Measurements from ENCODE around the gene RPS6KA2. TPM values are rescaled to one million over a fixed set of nuclear protein-coding genes. Genes with fewer than 3 reads are reported as not detected.
"Not testable (repeated sequence)": the region's sequence is repeated elsewhere in the genome, so short reads cannot be mapped to it uniquely, and the experiment has no call there.

The RPS6KA2 gene
- total RNA-seq, 4 donors from 2014 or later: 11.8 to 66.0 (median 19.2) TPM

GRCh38 chr6:166530211-166531095 is 96.6 kb downstream of the RPS6KA2 start:
- Histone ChIP-seq H3K4me3 (no peak overlapping the region), H3K36me3 (peaks cover 0 to 60% (median 0%) of the 10 kb centered on the region in 3 donors), H3K4me1 (peaks cover 0 to 15% (median 0%) of the 10 kb centered on the region in 3 donors), H3K9me3 (no peaks in the 10 kb centered on the region), H3K27ac (peak overlapping the region in 1 of 4 donors; percentile 10), H3K27me3 (no peaks in the 10 kb centered on the region)
- WGBS, 2 donors: 84 to 87% methylated on average over 12 to 25 of the region's 26 CpGs
- DNase-seq: no peak
- TF ChIP-seq CTCF (IDR thresholded peaks at IDR 0.05) (no peak), POLR2A (IDR thresholded peaks at IDR 0.05) (no peak)
- intact Hi-C loops (cut with DNase I): no loop called here

- Histone ChIP-seq H3K4me3 (no peak overlapping the region), H3K27me3 (no peaks in the 10 kb centered on the region), H3K36me3 (peaks cover 0 to 61% (median 0%) of the 10 kb centered on the region in 3 donors), H3K4me1 (peaks cover 0 to 15% (median 0%) of the 10 kb centered on the region in 3 donors), H3K9me3 (no peaks in the 10 kb centered on the region), H3K27ac (no peak overlapping the region)
- 50 to 67% methylated on average over 4 of the region's 4 CpGs for WGBS, 2 donors
- DNase-seq: no peak
- TF ChIP-seq POLR2A (IDR thresholded peaks at IDR 0.05): no peak
- TF ChIP-seq CTCF (IDR thresholded peaks at IDR 0.05): no peak
- intact Hi-C loops (cut with DNase I): no loop called here
Measured at GRCh38 chr6:166529586-166529985, 97.5 kb downstream of the RPS6KA2 start.

- DNase-seq; H3K27ac ChIP-seq; intact Hi-C loops (cut with DNase I); H3K27me3 ChIP-seq; H3K4me3 ChIP-seq; H3K9me3 ChIP-seq: not testable (repeated sequence)
- Histone ChIP-seq H3K4me1 (peaks cover 0 to 15% (median 0%) of the 10 kb centered on the region in 3 donors), H3K36me3 (peaks cover 0 to 62% (median 0%) of the 10 kb centered on the region in 3 donors)
- WGBS, 2 donors: 88 to 100% methylated on average over 1 of the region's 1 CpG
Measured at GRCh38 chr6:166529058-166529457, 98.0 kb downstream of the RPS6KA2 start.

GRCh38 chr6:166527849-166528248 is 99.2 kb downstream of the RPS6KA2 start:
- Histone ChIP-seq H3K27me3 (no peaks in the 10 kb centered on the region), H3K27ac (no peak overlapping the region), H3K9me3 (no peaks in the 10 kb centered on the region), H3K36me3 (peaks cover 0 to 53% (median 0%) of the 10 kb centered on the region in 3 donors), H3K4me3 (no peak overlapping the region), H3K4me1 (peaks cover 0 to 10% (median 0%) of the 10 kb centered on the region in 3 donors)
- intact Hi-C loops (cut with DNase I): no loop called here
- TF ChIP-seq CTCF (IDR thresholded peaks at IDR 0.05) (no peak), POLR2A (IDR thresholded peaks at IDR 0.05) (no peak)
- DNase-seq: no peak
- WGBS, 2 donors: 67 to 81% methylated on average over 2 to 4 of the region's 4 CpGs

- Histone ChIP-seq H3K4me1 (peaks cover 0 to 5% (median 0%) of the 10 kb centered on the region in 3 donors), H3K27me3 (no peaks in the 10 kb centered on the region), H3K36me3 (peaks cover 0 to 44% (median 0%) of the 10 kb centered on the region in 3 donors), H3K27ac (no peak overlapping the region), H3K9me3 (no peaks in the 10 kb centered on the region), H3K4me3 (no peak overlapping the region)
- intact Hi-C loops (cut with DNase I): no loop called here
- TF ChIP-seq CTCF (IDR thresholded peaks at IDR 0.05): no peak
- no peak for TF ChIP-seq POLR2A (IDR thresholded peaks at IDR 0.05)
- 72 to 89% methylated on average over 3 to 8 of the region's 10 CpGs for WGBS, 2 donors
- DNase-seq: no peak
Measured at GRCh38 chr6:166526937-166527336, 100.1 kb downstream of the RPS6KA2 start.
